ENCODE measurements around the gene ISCA2.
A peak's percentile ranks its signal among the peaks of the same experiment; 100 is the strongest.

The ISCA2 gene

GRCh38 chr14:74509587-74510222, 16.1 kb downstream of the ISCA2 start:
- DNase-seq = no peak

- DNase-seq = no peak
Measured at GRCh38 chr14:74510223-74510931, 16.8 kb downstream of the ISCA2 start.

GRCh38 chr14:74510959-74511409, 17.4 kb downstream of the ISCA2 start:
- DNase-seq = no peak

- no peak for DNase-seq
Measured at GRCh38 chr14:74511966-74512830, 18.6 kb downstream of the ISCA2 start.

- no peak for DNase-seq
Measured at GRCh38 chr14:74514471-74514941, 20.9 kb downstream of the ISCA2 start.

- DNase-seq = no peak
Measured at GRCh38 chr14:74515891-74516412, 22.4 kb downstream of the ISCA2 start.

- peak; percentile 7 for DNase-seq
Measured at GRCh38 chr14:74516451-74517160, 23.0 kb downstream of the ISCA2 start.

- DNase-seq = peak; percentile 16
Measured at GRCh38 chr14:74517731-74518130, 24.2 kb downstream of the ISCA2 start.

GRCh38 chr14:74518221-74518620, 24.7 kb downstream of the ISCA2 start:
- DNase-seq = no peak

GRCh38 chr14:74519316-74520074, 25.9 kb downstream of the ISCA2 start:
- no peak for DNase-seq

GRCh38 chr14:74521756-74522155, 28.2 kb downstream of the ISCA2 start:
- no peak for DNase-seq

- DNase-seq = no peak
Measured at GRCh38 chr14:74522740-74523139, 29.2 kb downstream of the ISCA2 start.

- no peak for DNase-seq
Measured at GRCh38 chr14:74524076-74524811, 30.7 kb downstream of the ISCA2 start.

- no peak for DNase-seq
Measured at GRCh38 chr14:74524812-74525135, 31.2 kb downstream of the ISCA2 start.

GRCh38 chr14:74525361-74525851, 31.8 kb downstream of the ISCA2 start:
- DNase-seq = no peak

- peak; percentile 18 for DNase-seq
Measured at GRCh38 chr14:74526854-74527585, 33.5 kb downstream of the ISCA2 start.

- no peak for DNase-seq
Measured at GRCh38 chr14:74527736-74528280, 34.2 kb downstream of the ISCA2 start.

GRCh38 chr14:74528406-74528805, 34.8 kb downstream of the ISCA2 start:
- DNase-seq = peak; percentile 52

GRCh38 chr14:74528886-74529285, 35.3 kb downstream of the ISCA2 start:
- no peak for DNase-seq

GRCh38 chr14:74531006-74531405, 37.4 kb downstream of the ISCA2 start:
- DNase-seq = no peak
